Sigmoid colon (tissue), 7 donors: ENCODE results near the gene IWS1. TPM values are rescaled to one million over a fixed set of nuclear protein-coding genes. Genes with fewer than 3 reads are reported as not detected.
"Not testable (repeated sequence)": the region's sequence is repeated elsewhere in the genome, so short reads cannot be mapped to it uniquely, and the experiment has no call there.

Experiments
- DNase-seq: peaks from one replicate; pipeline ENCODE4 v3.0.0-alpha.2; 2019
- H3K27ac ChIP-seq, 4 donors: fragments of 200-600 bp; sonication (generic); one replicate each; pipeline ENCODE4 v1.5.1; 2016 to 2019; ENCODE audit warnings: mild to moderate bottlenecking in 1 of 4
- H3K27me3 ChIP-seq, 3 donors: fragments of 200-600 bp; sonication (generic); one replicate each; pipeline ENCODE4 v1.5.1; 2019; ENCODE audit warnings: mild to moderate bottlenecking in 1 of 3
- H3K36me3 ChIP-seq, 4 donors: fragments of 200-600 bp; sonication (generic); one replicate each; pipeline ENCODE4 v1.5.1; 2016 to 2019
- H3K4me1 ChIP-seq, 4 donors: fragments of 200-600 bp; sonication (generic); one replicate each; pipeline ENCODE4 v1.5.1; 2017 to 2019
- H3K4me3 ChIP-seq, 4 donors: fragments of 200-600 bp; sonication (generic); one replicate each; pipeline ENCODE4 v1.5.1; 2017 to 2019; ENCODE audit warnings: mild to moderate bottlenecking in 2 of 4, moderate library complexity in 1 of 4
- H3K9me3 ChIP-seq, 4 donors: fragments of 200-600 bp in 3 of 4; sonication (generic) in 3 of 4; one replicate each; pipeline versions ENCODE4 v1.5.1 to v1.6.1; 2013 to 2019
- EP300 ChIP-seq, 4 donors: sonication (generic); formaldehyde crosslinking; IDR thresholded peaks; one replicate each; pipeline ENCODE4 v1.6.1; 2017; ENCODE audit warnings: antibody characterized with exemption in 4 of 4
- POLR2A ChIP-seq, 2 donors: fragments of 450-650 bp; IDR thresholded peaks; one replicate each; pipeline ENCODE4 v1.6.1; 2016; ENCODE audit warnings: antibody characterized with exemption in 2 of 2, mild to moderate bottlenecking in 2 of 2, moderate library complexity in 2 of 2
- POLR2AphosphoS5 ChIP-seq, 4 donors: sonication (generic); formaldehyde crosslinking; IDR thresholded peaks; one replicate each; pipeline ENCODE4 v1.6.1; 2017; ENCODE audit warnings: antibody characterized with exemption in 4 of 4
- WGBS, 2 donors: extraction: QIAGEN DNeasy Blood & Tissue Kit; methylation state at CpG; one replicate each; pipeline ENCODE4 v1.1.7; 2013; 5-methylcytosine and 5-hydroxymethylcytosine counted together
- intact Hi-C: fragments of 100-400 bp; cut with DNase I; formaldehyde crosslinking; loops from one replicate; pipeline ENCODE4 v1.15.1; 2023
- polyA plus RNA-seq, 3 donors: library from polyadenylated mRNA; stranded (reverse); fragments of 200-250 nt; gene quantifications; one replicate each; pipeline ENCODE4 v1.2.3, GENCODE V29; 2013
- total RNA-seq, 4 donors: library from RNA; depleted of rRNA; stranded (reverse); fragments of >200 nt; gene quantifications; one replicate each; pipeline ENCODE4 v1.1.0, GENCODE V29; 2016
- TF ChIP-seq, protein P1 (sequence below), 4 experiments: fragments of 450-650 bp in 3 of 4; fragments of 200-600 bp in 1 of 4; IDR thresholded peaks; one replicate each; pipeline ENCODE4 v1.5.1; 2016 to 2019; ENCODE audit warnings: antibody characterized with exemption in 4 of 4, mild to moderate bottlenecking in 3 of 4, moderate library complexity in 2 of 4
- donor health status: healthy with polysubstance abuse.
- donor health status: Bipolar disorder and iron deficiency.
- donor health status: healthy.

The IWS1 gene
- total and polyA plus RNA-seq, 7 donors, result 28.1 to 47.9 (median 31.2) TPM

DNA sequence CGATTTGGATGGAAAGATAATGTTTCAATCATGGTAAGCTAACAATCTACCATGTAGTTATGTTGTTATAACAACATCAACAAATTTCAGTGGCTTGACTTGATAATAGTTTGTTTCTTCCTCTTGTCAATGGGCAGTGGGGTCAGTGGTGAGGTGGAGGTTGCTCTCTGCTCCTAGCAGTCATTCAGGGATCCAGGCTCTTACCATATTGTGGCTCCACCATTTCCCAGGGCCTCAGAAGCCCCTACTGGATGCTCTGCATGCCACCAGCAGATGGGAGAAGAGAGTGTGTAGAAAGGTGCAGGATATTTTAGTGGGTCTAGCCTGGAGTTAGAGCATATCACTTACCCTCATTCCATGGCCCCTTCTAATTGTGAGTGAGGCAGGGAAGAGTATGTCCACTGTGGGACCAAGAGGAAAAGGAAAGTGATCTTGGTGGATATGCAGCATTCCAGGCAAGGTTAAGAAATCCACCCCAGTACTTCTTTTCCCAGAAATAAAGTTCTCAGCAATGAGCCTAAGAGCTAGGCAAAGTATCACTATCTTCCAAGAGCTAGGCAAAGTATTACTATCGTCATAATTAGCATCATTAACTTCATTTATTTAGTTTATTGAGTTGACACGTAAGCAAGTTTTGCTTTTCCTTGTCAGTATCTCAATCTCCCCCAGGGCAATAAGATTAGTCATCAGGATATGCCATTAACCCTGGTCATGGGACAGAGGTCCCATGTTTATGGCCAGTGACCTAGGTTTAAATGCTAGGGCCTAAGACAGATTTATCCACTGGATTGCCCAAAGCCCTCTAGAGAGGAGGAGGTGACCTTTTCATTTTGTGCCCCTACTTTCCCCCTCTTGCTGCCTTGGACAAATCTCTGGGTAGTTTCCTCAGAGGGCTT, 4.2 kb upstream of the IWS1 start:
- H3K4me3 ChIP-seq, result no peak overlapping the region
- WGBS, 2 donors, result 66 to 84% methylated on average over 3 of the region's 3 CpGs
- intact Hi-C loops, result no loop called here
- H3K9me3 ChIP-seq, result no peaks in the 10 kb centered on the region
- peaks cover 0 to 9% (median 3%) of the 10 kb centered on the region in 4 donors for H3K4me1 ChIP-seq
- H3K27me3 ChIP-seq, result peaks cover 0 to 8% (median 0%) of the 10 kb centered on the region in 3 donors
- no peak for DNase-seq
- TF ChIP-seq POLR2AphosphoS5 (IDR thresholded peaks at IDR 0.05), result no peak
- no peak for TF ChIP-seq POLR2A (IDR thresholded peaks at IDR 0.05)
- TF ChIP-seq, protein P1, sequence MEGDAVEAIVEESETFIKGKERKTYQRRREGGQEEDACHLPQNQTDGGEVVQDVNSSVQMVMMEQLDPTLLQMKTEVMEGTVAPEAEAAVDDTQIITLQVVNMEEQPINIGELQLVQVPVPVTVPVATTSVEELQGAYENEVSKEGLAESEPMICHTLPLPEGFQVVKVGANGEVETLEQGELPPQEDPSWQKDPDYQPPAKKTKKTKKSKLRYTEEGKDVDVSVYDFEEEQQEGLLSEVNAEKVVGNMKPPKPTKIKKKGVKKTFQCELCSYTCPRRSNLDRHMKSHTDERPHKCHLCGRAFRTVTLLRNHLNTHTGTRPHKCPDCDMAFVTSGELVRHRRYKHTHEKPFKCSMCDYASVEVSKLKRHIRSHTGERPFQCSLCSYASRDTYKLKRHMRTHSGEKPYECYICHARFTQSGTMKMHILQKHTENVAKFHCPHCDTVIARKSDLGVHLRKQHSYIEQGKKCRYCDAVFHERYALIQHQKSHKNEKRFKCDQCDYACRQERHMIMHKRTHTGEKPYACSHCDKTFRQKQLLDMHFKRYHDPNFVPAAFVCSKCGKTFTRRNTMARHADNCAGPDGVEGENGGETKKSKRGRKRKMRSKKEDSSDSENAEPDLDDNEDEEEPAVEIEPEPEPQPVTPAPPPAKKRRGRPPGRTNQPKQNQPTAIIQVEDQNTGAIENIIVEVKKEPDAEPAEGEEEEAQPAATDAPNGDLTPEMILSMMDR (IDR thresholded peaks at IDR 0.05), result no peak
- TF ChIP-seq EP300 (IDR thresholded peaks at IDR 0.05), result no peak
- no peak overlapping the region for H3K27ac ChIP-seq
- no peaks in the 10 kb centered on the region for H3K36me3 ChIP-seq

DNA sequence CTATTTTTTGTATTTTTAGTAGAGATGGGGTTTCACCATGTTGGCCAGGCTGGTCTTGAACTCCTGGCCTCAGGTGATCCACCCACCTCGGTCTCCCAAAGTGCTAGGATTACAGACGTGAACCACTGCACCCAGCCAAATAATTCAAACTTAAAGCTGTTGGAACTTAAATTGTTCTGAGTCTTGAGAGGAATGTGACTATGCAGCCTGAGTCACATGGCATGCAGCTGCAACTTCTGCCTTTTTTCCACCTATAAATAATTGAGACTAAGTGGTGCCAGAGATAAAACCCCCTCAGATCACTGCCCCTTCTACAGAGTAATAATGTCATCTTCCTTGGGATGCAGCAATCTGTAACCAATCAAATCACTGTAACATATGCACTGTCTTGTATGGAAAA, 3.1 kb upstream of the IWS1 start:
- H3K36me3 ChIP-seq, H3K27ac ChIP-seq, H3K4me3 ChIP-seq, H3K9me3 ChIP-seq, DNase-seq, H3K27me3 ChIP-seq: not testable (repeated sequence)
- WGBS, 2 donors, result 87 to 93% methylated on average over 2 of the region's 2 CpGs
- intact Hi-C loops, result loop anchor here (5.0 kb wide), 2 partner anchors 122 to 283 kb away; partner anchors contain the start of gene WDR33
- H3K4me1 ChIP-seq, result peaks cover 0 to 19% (median 14%) of the 10 kb centered on the region in 4 donors

DNA sequence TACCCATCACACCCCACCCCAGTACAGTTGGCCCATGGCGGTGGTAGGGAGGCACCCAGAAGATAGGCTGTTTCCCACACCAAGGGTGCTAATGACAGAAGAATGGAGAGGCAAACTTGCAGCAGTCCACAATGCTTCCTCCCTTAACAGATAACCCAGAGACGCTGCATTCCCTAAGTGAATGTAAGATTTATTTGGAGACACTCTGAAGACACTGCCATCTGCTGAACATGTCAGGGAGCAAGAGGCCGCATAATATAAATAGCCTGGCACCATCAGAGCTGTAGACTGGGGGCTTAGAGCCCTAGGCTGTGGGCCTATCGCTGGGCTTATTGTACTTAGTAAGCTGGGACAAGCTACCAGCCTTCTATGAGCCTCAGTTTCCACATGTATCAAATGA, 2.2 kb upstream of the IWS1 start:
- DNase-seq, result no peak
- intact Hi-C loops, result loop anchor here (5.0 kb wide), 2 partner anchors 121 to 284 kb away; partner anchors contain the start of gene WDR33
- peaks cover 0 to 1% (median 0%) of the 10 kb centered on the region in 4 donors for H3K36me3 ChIP-seq
- H3K27me3 ChIP-seq, result no peaks in the 10 kb centered on the region
- H3K4me1 ChIP-seq, result peaks cover 0 to 26% (median 21%) of the 10 kb centered on the region in 4 donors
- no peaks in the 10 kb centered on the region for H3K9me3 ChIP-seq
- H3K4me3 ChIP-seq, result no peak overlapping the region
- no peak overlapping the region for H3K27ac ChIP-seq
- 65 to 70% methylated on average over 4 of the region's 4 CpGs for WGBS, 2 donors
- no peak for TF ChIP-seq EP300 (IDR thresholded peaks at IDR 0.05)
- TF ChIP-seq, protein P1 (IDR thresholded peaks at IDR 0.05), result no peak
- TF ChIP-seq POLR2AphosphoS5 (IDR thresholded peaks at IDR 0.05), result no peak
- TF ChIP-seq POLR2A (IDR thresholded peaks at IDR 0.05), result no peak

DNA sequence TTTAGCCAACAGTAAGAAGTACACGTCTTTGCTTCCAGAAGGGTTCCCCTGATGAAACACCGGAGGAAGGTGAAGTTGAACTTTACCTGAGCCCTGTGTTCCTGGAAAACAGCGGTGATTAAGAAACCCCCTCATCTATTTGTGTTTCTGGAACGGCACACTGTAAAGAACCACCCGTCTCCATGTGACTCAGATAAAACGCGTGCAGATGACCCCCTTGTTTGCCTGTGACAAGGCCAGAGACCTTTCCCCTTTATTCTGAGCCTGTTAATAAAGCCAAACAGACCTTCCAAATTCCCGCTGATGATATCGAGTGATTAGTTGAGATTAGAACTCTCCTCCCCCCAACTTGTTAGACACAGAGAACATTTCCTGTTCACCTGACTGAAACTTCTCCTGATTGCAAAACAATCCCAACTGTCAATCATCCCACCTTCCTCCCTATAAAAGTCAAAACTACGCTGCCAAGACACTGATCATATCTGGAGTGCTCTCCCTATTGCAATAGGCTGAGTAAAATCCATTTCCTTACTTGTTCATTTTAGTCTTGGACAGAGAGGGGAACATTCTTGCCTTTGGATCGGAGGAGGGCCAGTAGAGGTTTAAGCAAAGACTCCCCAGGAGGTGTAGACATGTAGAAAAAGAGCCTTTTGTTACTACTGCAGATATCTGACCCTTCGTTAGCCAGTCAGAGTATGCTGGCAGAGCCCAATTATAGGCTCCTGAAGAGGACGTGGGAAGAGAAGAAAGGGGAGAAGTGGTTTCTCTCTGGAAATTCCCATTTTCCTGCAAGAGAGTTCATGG, 914 bp upstream of the IWS1 start:
- TF ChIP-seq EP300 (IDR thresholded peaks at IDR 0.05) (no peak), POLR2AphosphoS5 (IDR thresholded peaks at IDR 0.05) (no peak), POLR2A (IDR thresholded peaks at IDR 0.05) (no peak)
- TF ChIP-seq, protein P1 (IDR thresholded peaks at IDR 0.05), result no peak
- peaks cover 0 to 26% (median 21%) of the 10 kb centered on the region in 4 donors for H3K4me1 ChIP-seq
- no peak for DNase-seq
- no peaks in the 10 kb centered on the region for H3K9me3 ChIP-seq
- WGBS, 2 donors, result 8 to 18% methylated on average over 13 of the region's 13 CpGs
- no peaks in the 10 kb centered on the region for H3K27me3 ChIP-seq
- intact Hi-C loops, result loop anchor here (2.0 to 5.0 kb wide), 4 partner anchors 120 to 285 kb away; partner anchors contain the start of genes MAP3K2, SFT2D3 and WDR33
- peak overlapping the region; percentile 89 to 99 (median 94) for H3K4me3 ChIP-seq
- peaks cover 0 to 14% (median 0%) of the 10 kb centered on the region in 4 donors for H3K36me3 ChIP-seq
- peak overlapping the region; percentile 93 to 98 (median 95) for H3K27ac ChIP-seq
